Hematopoietic multipotent progenitor cell treated with erythropoietin and hydrocortisone succinate and interleukin-3 and kit ligand, for 17 days (in vitro differentiated cells): ENCODE results near the gene DIAPH1.

Source experiments
- DNase-seq: peaks from one replicate; pipeline ENCODE4 v3.0.0-alpha.2; 2015; ENCODE audit warnings: low spot score

Gene DIAPH1

DNA sequence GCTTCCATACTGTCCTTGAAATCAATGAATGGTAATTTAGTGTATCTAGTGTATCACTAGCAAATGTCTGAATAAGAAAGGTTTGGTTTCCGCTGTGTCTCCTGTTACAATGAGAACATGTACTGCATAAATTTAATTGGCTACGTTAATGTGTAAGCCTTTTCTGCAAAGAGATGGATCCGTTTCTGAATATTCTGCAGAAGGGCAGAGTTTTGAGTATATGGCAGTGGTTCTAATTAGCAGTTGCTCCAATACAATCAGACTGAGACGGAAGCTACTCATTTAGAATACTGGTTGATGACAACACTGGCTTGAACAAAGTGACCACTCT is 134.5 kb downstream of the DIAPH1 start:
- DNase-seq = no peak

DNA sequence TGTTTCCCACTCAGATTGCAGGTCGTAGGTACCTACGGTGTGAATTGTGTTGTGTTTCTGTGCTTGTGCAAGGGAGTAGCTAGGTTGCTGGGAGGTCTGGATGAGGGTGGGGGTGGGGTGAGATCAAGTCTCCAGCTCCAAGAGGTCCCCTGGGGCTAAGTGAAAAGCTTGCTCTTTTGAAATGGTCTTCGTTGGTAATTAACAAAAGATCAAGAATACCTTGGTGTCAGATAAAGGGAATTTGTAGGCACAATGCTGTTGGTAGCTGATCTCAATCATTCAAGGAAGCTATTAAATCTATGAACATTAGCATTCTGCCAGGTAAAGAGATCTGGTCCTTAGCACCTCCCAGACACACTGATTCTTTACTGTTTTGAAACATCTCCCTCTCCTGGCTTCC is 134.9 kb downstream of the DIAPH1 start:
- DNase-seq = no peak

DNA sequence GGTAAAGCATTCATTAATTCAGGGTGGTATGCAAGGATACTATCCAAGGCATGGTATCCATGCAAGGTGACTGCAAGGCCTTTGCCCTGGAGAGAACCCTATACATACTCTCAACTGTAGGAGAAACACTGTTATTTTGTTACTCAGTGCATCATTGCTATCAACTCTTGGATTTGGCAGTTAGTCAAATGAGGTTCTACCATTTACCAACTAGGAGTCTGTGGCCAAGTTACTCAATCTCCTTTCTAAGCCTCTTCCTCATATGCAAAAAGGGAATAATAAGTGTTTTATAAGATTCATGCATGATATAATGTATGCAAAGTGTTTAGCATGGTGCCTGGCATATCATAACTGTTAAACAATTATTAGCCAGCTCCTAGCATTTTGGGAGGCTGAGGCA is 139.0 kb downstream of the DIAPH1 start:
- no peak for DNase-seq

DNA sequence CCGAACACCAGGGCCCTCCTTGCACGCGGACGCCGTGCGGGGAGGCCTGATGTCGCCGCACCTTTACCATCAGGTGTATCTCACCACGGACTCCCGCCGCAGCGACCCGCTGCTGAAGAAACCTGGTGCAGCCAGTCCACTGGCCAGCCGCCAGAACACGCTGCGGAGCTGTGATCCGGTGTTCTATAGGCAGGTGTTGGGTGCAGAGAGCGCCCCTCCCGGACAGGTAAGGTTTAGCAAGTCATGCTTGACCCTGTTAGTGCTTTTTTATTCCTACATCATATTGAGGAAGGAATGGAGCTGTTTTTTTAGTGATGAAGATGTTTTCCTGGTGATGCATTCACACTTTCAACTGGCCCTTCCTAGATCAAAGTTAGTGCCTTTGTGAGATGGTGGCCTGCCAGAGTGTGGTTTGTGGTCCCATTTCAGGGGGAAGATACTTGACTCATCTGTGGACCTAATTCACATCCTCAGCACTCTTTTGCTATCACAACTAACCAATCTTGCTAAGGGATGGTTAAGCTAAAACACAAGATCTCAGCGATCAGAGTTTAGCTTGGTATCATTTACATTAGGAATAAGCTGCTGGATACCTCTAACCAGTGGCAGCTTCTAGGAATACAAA is 140.4 kb downstream of the DIAPH1 start:
- no peak for DNase-seq

DNA sequence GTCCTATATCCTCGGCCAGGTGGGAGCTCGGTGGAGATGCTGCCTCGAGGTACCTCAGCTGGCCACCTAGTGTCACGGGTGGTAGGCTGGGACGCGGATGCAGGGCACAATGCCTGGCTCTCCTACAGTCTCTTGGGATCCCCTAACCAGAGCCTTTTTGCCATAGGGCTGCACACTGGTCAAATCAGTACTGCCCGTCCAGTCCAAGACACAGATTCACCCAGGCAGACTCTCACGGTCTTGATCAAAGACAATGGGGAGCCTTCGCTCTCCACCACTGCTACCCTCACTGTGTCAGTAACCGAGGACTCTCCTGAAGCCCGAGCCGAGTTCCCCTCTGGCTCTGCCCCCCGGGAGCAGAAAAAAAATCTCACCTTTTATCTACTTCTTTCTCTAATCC is 141.0 kb downstream of the DIAPH1 start:
- no peak for DNase-seq

DNA sequence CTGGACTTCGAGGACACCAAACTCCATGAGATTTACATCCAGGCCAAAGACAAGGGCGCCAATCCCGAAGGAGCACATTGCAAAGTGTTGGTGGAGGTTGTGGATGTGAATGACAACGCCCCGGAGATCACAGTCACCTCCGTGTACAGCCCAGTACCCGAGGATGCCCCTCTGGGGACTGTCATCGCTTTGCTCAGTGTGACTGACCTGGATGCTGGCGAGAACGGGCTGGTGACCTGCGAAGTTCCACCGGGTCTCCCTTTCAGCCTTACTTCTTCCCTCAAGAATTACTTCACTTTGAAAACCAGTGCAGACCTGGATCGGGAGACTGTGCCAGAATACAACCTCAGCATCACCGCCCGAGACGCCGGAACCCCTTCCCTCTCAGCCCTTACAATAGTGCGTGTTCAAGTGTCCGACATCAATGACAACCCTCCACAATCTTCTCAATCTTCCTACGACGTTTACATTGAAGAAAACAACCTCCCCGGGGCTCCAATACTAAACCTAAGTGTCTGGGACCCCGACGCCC is 141.7 kb downstream of the DIAPH1 start:
- DNase-seq = no peak

DNA sequence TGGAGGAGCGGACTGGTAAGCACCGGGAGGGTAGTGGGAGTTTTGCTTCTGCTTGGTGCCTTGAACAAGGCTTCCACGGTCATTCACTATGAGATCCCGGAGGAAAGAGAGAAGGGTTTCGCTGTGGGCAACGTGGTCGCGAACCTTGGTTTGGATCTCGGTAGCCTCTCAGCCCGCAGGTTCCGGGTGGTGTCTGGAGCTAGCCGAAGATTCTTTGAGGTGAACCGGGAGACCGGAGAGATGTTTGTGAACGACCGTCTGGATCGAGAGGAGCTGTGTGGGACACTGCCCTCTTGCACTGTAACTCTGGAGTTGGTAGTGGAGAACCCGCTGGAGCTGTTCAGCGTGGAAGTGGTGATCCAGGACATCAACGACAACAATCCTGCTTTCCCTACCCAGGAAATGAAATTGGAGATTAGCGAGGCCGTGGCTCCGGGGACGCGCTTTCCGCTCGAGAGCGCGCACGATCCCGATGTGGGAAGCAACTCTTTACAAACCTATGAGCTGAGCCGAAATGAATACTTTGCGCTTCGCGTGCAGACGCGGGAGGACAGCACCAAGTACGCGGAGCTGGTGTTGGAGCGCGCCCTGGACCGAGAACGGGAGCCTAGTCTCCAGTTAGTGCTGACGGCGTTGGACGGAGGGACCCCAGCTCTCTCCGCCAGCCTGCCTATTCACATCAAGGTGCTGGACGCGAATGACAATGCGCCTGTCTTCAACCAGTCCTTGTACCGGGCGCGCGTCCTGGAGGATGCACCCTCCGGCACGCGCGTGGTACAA is 142.5 kb downstream of the DIAPH1 start:
- no peak for DNase-seq

DNA sequence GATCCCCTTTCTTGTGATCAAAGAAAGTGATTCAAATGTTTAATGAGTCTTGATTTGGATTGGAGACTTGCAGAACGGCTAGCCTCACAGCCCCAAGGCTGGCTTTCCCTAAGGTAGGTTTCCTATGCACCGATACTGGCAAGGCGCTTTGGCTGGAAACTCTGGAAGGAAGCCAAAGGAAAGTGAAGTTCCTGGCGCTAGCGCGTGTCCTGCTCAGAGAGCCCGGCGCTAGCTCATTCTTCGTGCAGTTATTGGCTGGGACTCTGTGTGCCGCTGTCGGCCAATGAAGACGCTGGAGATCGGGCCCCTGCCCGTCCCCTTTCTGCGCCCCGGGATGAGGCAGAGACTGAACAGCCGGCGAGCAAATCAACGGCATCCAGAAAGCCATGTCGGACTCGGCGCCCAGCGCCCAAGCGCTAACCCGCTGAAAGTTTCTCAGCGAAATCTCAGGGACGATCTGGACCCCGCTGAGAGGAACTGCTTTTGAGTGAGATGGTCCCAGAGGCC is 143.1 kb downstream of the DIAPH1 start, which contains the start of gene PCDHGC3:
PCDHGC3 (plus strand) TSS at position 342 of the 507 bp plus-strand sequence; CDS start at position 493, 151 bp downstream.
- no peak for DNase-seq

DNA sequence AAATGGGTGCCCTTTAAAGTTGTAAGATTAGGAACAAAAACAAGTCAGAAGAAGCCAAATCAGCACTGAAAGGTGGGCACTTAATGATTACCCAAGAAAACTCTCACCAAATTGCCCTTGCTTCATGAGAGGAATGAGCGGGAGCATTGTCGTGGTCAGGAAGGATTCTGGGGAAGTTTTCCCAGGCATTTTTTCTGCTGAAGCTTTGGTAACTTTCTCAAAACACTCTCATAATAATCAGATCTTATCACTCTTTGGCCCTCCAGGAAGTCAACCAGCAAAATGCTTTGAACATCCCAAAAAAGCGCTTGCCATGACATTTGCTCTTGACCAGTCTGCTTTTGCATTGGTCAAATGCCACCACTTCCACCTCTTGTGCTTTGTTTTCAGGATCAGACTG is 153.4 kb downstream of the DIAPH1 start:
- DNase-seq = no peak
